ENCODE results near the gene PARVA. TPM values are rescaled to one million over a fixed set of nuclear protein-coding genes. Genes with fewer than 3 reads are reported as not detected.

The PARVA gene
- total RNA-seq, 1 donor from 2014 or later: 75.4 TPM

DNA sequence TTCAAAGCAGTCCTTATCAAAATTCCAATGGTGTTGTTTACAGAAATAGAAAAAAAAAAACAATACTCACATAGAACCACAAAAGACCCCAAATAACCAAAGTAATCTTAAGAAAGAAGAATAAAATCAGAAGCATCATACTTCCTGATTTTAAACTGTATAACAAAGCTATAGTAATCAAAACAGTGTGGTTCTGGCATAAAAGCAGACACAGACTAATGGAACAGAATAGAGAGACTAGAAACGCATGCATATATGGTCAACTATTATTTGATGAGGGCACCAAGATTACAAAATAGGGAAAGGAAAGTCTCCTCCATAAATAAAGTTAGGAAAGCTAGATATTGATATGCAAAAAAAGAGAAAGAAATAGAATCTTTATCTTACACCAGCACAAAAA is 176.8 kb downstream of the PARVA start:
- Histone ChIP-seq H3K4me3 (no peak overlapping the region), H3K36me3 (no peaks in the 10 kb centered on the region), H3K27me3 (ENCODE audit: low read depth) (no peaks in the 10 kb centered on the region), H3K4me1 (peaks cover 28% of the 10 kb centered on the region), H3K9me3 (replicated peaks) (peaks cover 6% of the 10 kb centered on the region), H3K27ac (replicated peaks) (no peak overlapping the region)
- DNase-seq: no peak
- TF ChIP-seq, protein P1, sequence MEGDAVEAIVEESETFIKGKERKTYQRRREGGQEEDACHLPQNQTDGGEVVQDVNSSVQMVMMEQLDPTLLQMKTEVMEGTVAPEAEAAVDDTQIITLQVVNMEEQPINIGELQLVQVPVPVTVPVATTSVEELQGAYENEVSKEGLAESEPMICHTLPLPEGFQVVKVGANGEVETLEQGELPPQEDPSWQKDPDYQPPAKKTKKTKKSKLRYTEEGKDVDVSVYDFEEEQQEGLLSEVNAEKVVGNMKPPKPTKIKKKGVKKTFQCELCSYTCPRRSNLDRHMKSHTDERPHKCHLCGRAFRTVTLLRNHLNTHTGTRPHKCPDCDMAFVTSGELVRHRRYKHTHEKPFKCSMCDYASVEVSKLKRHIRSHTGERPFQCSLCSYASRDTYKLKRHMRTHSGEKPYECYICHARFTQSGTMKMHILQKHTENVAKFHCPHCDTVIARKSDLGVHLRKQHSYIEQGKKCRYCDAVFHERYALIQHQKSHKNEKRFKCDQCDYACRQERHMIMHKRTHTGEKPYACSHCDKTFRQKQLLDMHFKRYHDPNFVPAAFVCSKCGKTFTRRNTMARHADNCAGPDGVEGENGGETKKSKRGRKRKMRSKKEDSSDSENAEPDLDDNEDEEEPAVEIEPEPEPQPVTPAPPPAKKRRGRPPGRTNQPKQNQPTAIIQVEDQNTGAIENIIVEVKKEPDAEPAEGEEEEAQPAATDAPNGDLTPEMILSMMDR (IDR thresholded peaks at IDR 0.05; ENCODE audit: borderline replicate concordance): no peak
- intact Hi-C loops (cut with micrococcal nuclease): no loop called here

DNA sequence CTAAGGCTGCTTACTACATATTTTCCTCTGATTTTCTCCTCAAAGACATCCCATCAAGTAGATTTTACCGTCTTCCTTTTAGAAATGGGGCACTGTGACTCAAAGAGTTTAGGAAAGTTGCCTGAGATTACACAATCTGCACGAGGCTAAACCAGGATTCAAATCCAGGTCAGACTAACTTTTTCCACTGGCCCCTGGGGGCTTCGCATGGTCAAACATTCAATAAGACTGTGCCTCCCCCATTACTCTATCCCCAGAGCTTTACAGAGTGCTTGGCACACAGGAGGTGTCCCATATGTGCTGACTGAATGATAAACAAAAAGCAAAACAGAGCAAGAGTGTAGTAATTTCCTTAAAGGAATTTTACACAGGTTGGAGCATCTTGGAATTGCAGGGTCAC is 178.8 kb downstream of the PARVA start:
- peaks cover 6% of the 10 kb centered on the region for H3K9me3 ChIP-seq (replicated peaks)
- peaks cover 28% of the 10 kb centered on the region for H3K4me1 ChIP-seq
- no peak overlapping the region for H3K4me3 ChIP-seq
- no peaks in the 10 kb centered on the region for H3K27me3 ChIP-seq (ENCODE audit: low read depth)
- no peaks in the 10 kb centered on the region for H3K36me3 ChIP-seq
- intact Hi-C loops (cut with micrococcal nuclease): no loop called here
- peak; percentile 27 for DNase-seq
- TF ChIP-seq, protein P1 (IDR thresholded peaks at IDR 0.05; ENCODE audit: borderline replicate concordance): no peak
- H3K27ac ChIP-seq (replicated peaks): peak overlapping the region; percentile 77

DNA sequence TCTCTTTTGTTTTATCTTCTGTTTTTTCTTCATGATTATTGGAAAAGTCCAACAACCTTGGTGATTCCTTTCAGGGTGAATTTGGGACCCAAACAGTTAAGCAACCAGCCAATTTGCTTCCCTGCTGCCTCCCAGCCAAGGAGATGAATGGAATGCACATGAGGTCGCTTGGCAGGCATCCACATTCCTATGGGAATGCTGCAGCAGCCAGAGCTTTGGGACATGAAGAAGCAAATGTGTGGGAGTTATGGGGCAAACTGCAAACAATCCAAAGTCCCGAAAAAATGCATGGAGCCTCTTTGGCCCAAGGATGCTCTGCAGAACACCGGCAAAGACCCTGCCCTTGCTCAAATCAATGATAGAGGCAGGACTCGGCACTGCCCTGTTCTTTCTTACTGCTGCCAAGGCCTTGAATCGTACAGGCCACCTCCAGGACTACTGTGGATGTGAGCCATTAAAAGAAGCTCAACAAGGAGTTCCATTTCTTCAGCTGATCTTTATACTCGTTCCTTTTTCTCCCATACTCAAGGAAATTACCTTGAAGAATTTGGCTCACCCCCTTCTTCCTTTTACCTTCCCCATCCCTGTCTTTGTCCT is 179.5 kb downstream of the PARVA start:
- no peaks in the 10 kb centered on the region for H3K27me3 ChIP-seq (ENCODE audit: low read depth)
- peaks cover 28% of the 10 kb centered on the region for H3K4me1 ChIP-seq
- H3K9me3 ChIP-seq (replicated peaks): peaks cover 6% of the 10 kb centered on the region
- peak; percentile 82 for DNase-seq
- peak overlapping the region; percentile 27 for H3K4me3 ChIP-seq
- no peaks in the 10 kb centered on the region for H3K36me3 ChIP-seq
- intact Hi-C loops (cut with micrococcal nuclease): no loop called here
- peak overlapping the region; percentile 77 for H3K27ac ChIP-seq (replicated peaks)
- TF ChIP-seq, protein P1 (IDR thresholded peaks at IDR 0.05; ENCODE audit: borderline replicate concordance): no peak

DNA sequence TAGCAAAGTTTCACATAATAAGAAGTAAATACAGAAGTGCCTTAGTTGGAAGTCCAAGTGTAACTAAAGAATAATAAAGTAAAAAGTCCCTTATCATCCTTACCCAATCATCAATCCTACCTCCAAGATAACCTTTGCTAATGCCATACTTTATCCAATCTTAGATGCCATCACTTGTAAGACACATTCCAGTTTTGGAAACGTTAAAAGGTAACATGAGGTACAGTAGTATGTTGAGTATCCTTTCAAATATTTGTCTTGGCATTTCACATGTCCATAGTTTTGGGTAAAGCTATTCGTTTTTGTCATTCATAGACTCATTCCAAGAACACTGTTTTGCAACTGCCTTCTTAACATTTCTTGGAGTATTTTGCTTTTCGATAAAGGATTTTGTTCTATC is 181.6 kb downstream of the PARVA start:
- H3K9me3 ChIP-seq (replicated peaks): peaks cover 5% of the 10 kb centered on the region
- H3K27me3 ChIP-seq (ENCODE audit: low read depth): no peaks in the 10 kb centered on the region
- H3K4me1 ChIP-seq: peaks cover 28% of the 10 kb centered on the region
- TF ChIP-seq, protein P1 (IDR thresholded peaks at IDR 0.05; ENCODE audit: borderline replicate concordance): no peak
- intact Hi-C loops (cut with micrococcal nuclease): no loop called here
- H3K27ac ChIP-seq (replicated peaks): no peak overlapping the region
- no peaks in the 10 kb centered on the region for H3K36me3 ChIP-seq
- no peak for DNase-seq
- no peak overlapping the region for H3K4me3 ChIP-seq

DNA sequence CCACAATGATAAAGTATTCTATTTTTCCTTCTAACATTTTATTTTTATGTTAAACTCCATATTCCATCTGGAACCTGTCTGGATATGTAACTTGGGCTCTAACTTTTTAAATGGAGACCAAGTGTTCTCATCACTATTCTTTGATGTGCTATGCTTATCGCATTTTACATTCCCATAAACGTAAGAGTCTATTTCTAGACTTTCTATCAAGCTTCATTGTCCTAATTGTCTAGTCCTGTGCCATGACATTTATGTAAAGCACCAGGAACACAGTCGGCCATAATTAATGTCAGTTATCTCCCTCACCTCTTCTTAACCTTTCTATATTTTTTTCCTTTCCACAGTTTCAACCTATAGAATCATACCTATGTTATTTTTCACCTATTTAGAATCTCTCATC is 183.0 kb downstream of the PARVA start:
- no peaks in the 10 kb centered on the region for H3K27me3 ChIP-seq (ENCODE audit: low read depth)
- H3K9me3 ChIP-seq (replicated peaks): no peaks in the 10 kb centered on the region
- H3K4me3 ChIP-seq: no peak overlapping the region
- H3K4me1 ChIP-seq: peaks cover 26% of the 10 kb centered on the region
- TF ChIP-seq, protein P1 (IDR thresholded peaks at IDR 0.05; ENCODE audit: borderline replicate concordance): no peak
- intact Hi-C loops (cut with micrococcal nuclease): no loop called here
- H3K27ac ChIP-seq (replicated peaks): peak overlapping the region; percentile 56
- DNase-seq: no peak
- no peaks in the 10 kb centered on the region for H3K36me3 ChIP-seq
